Immature natural killer cell (primary cell): Measurements from ENCODE around the gene CREG1. TPM values are rescaled to one million over a fixed set of nuclear protein-coding genes. Genes with fewer than 3 reads are reported as not detected.

ENCODE experiments used
- DNase-seq, 3 donors: peaks; one replicate each; pipeline ENCODE4 v3.0.0; 2022; ENCODE audit warnings: mixed read lengths in 1 of 3
- H3K27ac Mint-ChIP-seq, 6 donors: one replicate each; pipeline ENCODE4 v1.8.0; 2020; ENCODE audit warnings: mixed read lengths in 6 of 6, mild to moderate bottlenecking in 5 of 6, inconsistent platforms in 4 of 6, moderate library complexity in 3 of 6
- H3K27me3 Mint-ChIP-seq, 3 donors: one replicate each; pipeline ENCODE4 v1.8.0; 2020 to 2021; ENCODE audit warnings: low read depth in 3 of 3, mild to moderate bottlenecking in 3 of 3, mixed read lengths in 3 of 3, moderate library complexity in 3 of 3, inconsistent platforms in 1 of 3
- H3K36me3 Mint-ChIP-seq, 3 donors: one replicate each; pipeline ENCODE4 v1.8.0; 2020; ENCODE audit warnings: mixed read lengths in 3 of 3, inconsistent platforms in 2 of 3, mild to moderate bottlenecking in 2 of 3
- H3K4me1 Mint-ChIP-seq, 2 donors: one replicate each; pipeline ENCODE4 v1.8.0; 2020; ENCODE audit warnings: inconsistent platforms in 2 of 2, mild to moderate bottlenecking in 2 of 2, mixed read lengths in 2 of 2, moderate library complexity in 1 of 2
- H3K4me3 Mint-ChIP-seq, 5 donors: one replicate each; pipeline ENCODE4 v1.8.0; 2020; ENCODE audit warnings: mild to moderate bottlenecking in 5 of 5, mixed read lengths in 5 of 5, inconsistent platforms in 3 of 5, moderate library complexity in 3 of 5
- H3K9me3 Mint-ChIP-seq, 6 donors: one replicate each; pipeline ENCODE4 v1.8.0; 2020; ENCODE audit warnings: mild to moderate bottlenecking in 6 of 6, mixed read lengths in 6 of 6, inconsistent platforms in 4 of 6, moderate library complexity in 3 of 6
- polyA plus RNA-seq, 3 donors: library from polyadenylated mRNA; unstranded; fragments of 300-500 nt; fragmentation: Illumina TruSeq; gene quantifications; one replicate each; pipeline ENCODE4 v1.2.3, GENCODE V29; 2021

CREG1 gene
- polyA plus RNA-seq, 3 donors from 2014 or later, result 12.4 to 18.0 (median 14.7) TPM

DNA sequence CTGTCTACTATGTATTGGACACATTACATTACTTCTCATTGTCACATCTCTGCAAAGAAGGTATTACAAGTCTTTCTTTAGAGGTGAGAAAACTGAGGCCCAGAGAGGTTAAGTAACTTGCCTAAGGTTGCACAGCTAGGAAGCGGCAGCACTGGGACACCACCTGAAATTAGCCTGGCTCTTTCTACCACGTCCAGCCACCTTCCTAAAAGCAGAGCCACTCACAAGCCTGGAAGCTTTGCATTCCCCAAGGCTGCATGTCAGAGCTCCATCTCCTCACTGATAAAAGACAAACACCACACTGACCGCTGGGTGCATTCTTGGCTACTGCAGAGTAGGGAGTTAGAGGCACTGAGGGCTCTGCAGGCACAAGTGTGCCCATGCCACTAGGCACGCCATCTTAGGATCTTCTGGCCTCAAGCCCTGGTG lies 37.7 kb downstream of the CREG1 start:
- H3K4me3 Mint-ChIP-seq, result peak overlapping the region; percentile 85 to 100 (median 100)
- H3K4me1 Mint-ChIP-seq, result peaks cover 78 to 89% of the 10 kb centered on the region in 2 donors
- peaks cover 36 to 67% (median 60%) of the 10 kb centered on the region in 3 donors for H3K27me3 Mint-ChIP-seq
- DNase-seq, result no peak
- peak overlapping the region; percentile 95 to 100 (median 100) for H3K27ac Mint-ChIP-seq
- peaks cover 0 to 2% (median 0%) of the 10 kb centered on the region in 6 donors for H3K9me3 Mint-ChIP-seq
- H3K36me3 Mint-ChIP-seq, result peaks cover 52 to 67% (median 64%) of the 10 kb centered on the region in 3 donors

DNA sequence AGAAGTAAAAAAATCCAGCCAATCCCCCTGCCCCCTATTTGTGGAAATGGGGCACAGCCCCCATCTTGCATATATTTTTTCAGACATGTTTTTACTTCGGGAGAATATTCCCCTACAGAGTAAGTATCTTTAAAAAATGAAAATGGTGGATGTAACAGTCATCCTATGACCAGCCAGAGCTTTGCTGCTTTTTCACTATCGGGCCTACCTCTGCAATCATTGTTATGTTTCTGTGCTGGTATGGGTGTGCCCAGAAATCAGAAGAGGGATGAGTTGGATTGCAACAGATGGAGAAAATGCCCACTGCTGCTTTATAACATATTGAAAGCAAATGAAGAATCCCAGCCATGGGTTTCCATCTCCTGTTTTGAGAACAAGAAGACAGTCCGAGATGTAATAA lies 38.1 kb downstream of the CREG1 start:
- H3K27ac Mint-ChIP-seq, result peak overlapping the region; percentile 95 to 100 (median 100)
- H3K27me3 Mint-ChIP-seq, result peaks cover 36 to 67% (median 62%) of the 10 kb centered on the region in 3 donors
- peaks cover 0 to 2% (median 0%) of the 10 kb centered on the region in 6 donors for H3K9me3 Mint-ChIP-seq
- H3K4me3 Mint-ChIP-seq, result peak overlapping the region; percentile 85 to 100 (median 100)
- peaks cover 79 to 89% of the 10 kb centered on the region in 2 donors for H3K4me1 Mint-ChIP-seq
- no peak for DNase-seq
- H3K36me3 Mint-ChIP-seq, result peaks cover 54 to 70% (median 68%) of the 10 kb centered on the region in 3 donors

DNA sequence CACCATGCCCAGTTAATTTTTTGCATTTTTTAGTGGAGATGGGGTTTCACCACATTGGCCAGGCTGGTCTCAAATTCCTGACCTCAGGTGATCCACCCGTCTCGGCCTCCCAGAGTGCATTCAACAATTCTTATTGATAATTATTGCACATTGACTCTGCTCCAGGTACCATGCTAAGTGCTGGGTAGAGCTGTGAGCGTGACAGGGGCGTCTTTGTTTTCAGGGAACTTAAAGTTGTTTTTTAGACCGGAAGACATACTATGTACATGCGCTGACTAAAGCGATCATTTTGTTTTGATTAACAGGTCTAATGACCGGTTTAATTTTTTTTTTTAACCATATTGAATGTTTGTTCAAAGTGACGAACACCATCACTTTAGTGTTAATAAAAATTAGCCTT lies 39.3 kb downstream of the CREG1 start:
- H3K36me3 Mint-ChIP-seq, result peaks cover 63 to 80% (median 74%) of the 10 kb centered on the region in 3 donors
- no peak for DNase-seq

DNA sequence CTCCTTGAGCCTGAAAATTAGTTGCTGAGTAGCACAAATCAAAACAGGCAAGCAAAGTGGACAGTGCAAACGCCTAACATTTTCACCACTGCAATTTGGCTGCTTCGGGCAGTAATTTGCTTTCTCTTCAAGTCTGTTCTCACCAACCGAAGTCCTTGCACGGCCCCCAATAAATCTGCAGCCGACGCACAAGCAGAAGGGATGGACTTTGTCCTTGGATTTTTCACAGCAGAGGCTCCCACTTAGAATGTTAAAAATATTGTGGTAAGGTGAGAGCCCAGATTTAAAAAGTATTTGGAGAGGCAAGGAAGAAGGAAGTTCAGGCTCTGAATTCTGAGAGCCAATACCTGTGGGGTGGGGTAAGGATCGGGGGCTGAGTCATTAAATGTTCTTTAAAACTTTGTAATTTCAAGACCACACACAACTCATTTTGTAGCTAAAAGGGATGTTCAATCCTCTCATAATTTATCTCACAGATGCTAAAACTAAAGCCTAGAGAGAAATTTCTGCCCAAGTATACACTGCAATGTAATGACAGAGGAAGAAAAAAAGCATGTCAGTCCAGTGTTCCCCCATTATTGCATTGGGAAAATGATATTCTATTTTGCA lies 41.4 kb downstream of the CREG1 start:
- Mint-ChIP-seq H3K27ac (peak overlapping the region; percentile 84 to 97 (median 95)), H3K4me3 (peak overlapping the region; percentile 85 to 100 (median 91)), H3K4me1 (peaks cover 93 to 98% of the 10 kb centered on the region in 2 donors), H3K36me3 (peaks cover 65 to 87% (median 76%) of the 10 kb centered on the region in 3 donors), H3K27me3 (peaks cover 28 to 69% (median 69%) of the 10 kb centered on the region in 3 donors), H3K9me3 (no peaks in the 10 kb centered on the region)
- DNase-seq, result peak in 1 of 3 donors; percentile 21

More for the DNA sequence above, 39.3 kb downstream of the CREG1 start:
- Mint-ChIP-seq H3K27me3 (peaks cover 40 to 75% (median 70%) of the 10 kb centered on the region in 3 donors), H3K27ac (peak overlapping the region; percentile 95 to 100 (median 100)), H3K9me3 (peaks cover 0 to 2% (median 0%) of the 10 kb centered on the region in 6 donors), H3K4me1 (peaks cover 82 to 89% of the 10 kb centered on the region in 2 donors), H3K4me3 (peak overlapping the region; percentile 85 to 100 (median 100))

DNA sequence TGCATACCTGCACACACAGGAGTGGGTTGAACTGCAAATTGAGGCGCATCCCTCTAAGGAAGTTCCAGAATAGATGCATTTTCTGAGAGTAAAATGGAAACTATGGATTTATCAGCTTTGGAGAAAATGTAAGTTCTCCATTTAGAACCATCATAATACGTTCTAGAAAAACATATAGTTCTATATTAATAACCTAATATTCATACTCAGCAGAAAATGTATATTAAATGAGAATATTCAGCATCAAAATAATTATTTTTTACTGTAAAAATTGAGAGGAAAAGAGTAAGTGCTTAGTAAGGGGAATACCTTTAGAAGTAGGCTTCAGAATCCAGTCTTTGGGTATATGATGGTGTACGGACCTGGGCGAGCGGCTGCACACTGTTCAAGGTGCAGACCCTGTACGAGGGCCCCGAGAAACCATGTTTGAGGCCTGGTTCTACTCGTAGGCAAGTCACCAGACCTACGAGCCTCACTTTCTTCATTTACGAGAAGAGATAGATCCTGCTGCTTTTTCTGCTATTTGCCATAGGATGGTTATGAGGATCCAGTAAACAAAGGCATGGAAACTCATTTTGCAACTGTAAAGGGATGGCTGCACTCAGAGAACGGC lies 42.1 kb downstream of the CREG1 start:
- Mint-ChIP-seq H3K9me3 (no peaks in the 10 kb centered on the region), H3K27me3 (peaks cover 23 to 64% (median 63%) of the 10 kb centered on the region in 3 donors), H3K4me3 (peak overlapping the region; percentile 85 to 100 (median 91)), H3K4me1 (peaks cover 96 to 100% of the 10 kb centered on the region in 2 donors), H3K27ac (peak overlapping the region; percentile 84 to 97 (median 96)), H3K36me3 (peaks cover 65 to 84% (median 69%) of the 10 kb centered on the region in 3 donors)
- no peak for DNase-seq

DNA sequence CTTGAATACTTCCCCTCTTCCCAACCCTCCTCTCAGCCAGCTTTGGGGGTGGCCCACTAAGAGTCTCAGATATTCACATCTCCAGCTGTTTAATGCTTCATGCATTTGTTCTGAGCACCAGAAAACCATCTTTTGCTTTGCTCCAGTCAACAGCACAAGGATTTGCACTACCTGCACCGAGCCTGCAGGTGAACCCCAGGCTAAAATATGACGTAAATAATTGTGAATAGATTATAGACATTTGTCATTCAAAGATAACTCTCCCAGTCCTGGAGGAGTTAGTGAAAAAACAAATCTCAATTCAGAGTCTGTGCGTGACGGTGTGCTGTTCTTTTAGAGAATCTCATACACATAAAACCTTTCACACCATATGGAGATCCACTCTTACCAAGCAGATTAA lies 42.7 kb downstream of the CREG1 start:
- peak overlapping the region; percentile 84 to 97 (median 96) for H3K27ac Mint-ChIP-seq
- H3K4me1 Mint-ChIP-seq, result peaks cover 97 to 100% of the 10 kb centered on the region in 2 donors
- no peaks in the 10 kb centered on the region for H3K9me3 Mint-ChIP-seq
- no peak for DNase-seq
- peak overlapping the region; percentile 85 to 100 (median 91) for H3K4me3 Mint-ChIP-seq
- H3K36me3 Mint-ChIP-seq, result peaks cover 60 to 82% (median 63%) of the 10 kb centered on the region in 3 donors
- peaks cover 21 to 65% (median 58%) of the 10 kb centered on the region in 3 donors for H3K27me3 Mint-ChIP-seq

DNA sequence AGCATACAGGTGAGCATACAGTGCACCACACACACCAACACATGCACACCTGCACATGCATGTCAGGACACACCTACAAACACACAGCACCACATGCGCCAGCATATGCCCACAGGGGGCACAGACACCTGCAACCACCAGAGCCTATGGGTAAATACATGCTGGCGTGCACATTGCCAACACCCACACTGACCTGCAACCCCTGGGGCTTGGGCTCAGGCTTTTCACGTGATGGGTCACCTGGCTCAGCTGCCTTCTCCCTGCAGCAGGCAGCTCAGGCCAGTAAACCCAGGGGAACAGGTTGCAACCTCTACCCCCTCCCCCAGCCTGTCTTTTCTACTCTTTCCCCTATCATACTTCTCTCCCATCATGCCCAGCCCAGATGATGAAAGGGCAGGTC lies 43.3 kb downstream of the CREG1 start:
- Mint-ChIP-seq H3K27ac (peak overlapping the region; percentile 84 to 97 (median 96)), H3K4me3 (peak overlapping the region; percentile 85 to 100 (median 91)), H3K27me3 (peaks cover 18 to 70% (median 55%) of the 10 kb centered on the region in 3 donors), H3K4me1 (peaks cover 97 to 100% of the 10 kb centered on the region in 2 donors), H3K9me3 (no peaks in the 10 kb centered on the region), H3K36me3 (peaks cover 54 to 80% (median 57%) of the 10 kb centered on the region in 3 donors)
- peak in 2 of 3 donors; percentile 22 to 28 for DNase-seq

DNA sequence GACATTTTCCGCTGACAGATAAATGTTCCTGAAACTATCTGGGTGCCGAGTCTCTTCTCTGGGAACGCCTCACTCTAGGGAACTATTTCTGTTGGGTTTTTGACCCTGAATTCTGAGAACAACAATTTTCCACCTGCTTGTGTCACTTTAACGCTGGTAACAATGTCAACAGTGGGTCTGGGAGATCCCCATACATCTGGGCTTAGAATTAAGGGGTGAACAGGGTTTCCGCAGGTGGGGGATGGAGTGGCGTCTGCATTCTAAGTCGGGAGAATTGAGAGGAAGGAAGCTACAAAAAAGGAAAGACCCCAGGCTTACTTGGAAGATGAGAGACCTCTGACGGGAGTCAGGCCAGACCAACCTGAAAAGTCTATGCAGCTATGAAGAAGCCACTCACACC lies 44.0 kb downstream of the CREG1 start:
- no peaks in the 10 kb centered on the region for H3K9me3 Mint-ChIP-seq
- H3K27ac Mint-ChIP-seq, result peak overlapping the region; percentile 84 to 97 (median 96)
- H3K27me3 Mint-ChIP-seq, result peaks cover 18 to 66% (median 52%) of the 10 kb centered on the region in 3 donors
- H3K4me1 Mint-ChIP-seq, result peaks cover 97 to 100% of the 10 kb centered on the region in 2 donors
- peaks cover 51 to 81% (median 58%) of the 10 kb centered on the region in 3 donors for H3K36me3 Mint-ChIP-seq
- H3K4me3 Mint-ChIP-seq, result peak overlapping the region; percentile 85 to 100 (median 91)
- peak in 2 of 3 donors; percentile 36 to 42 for DNase-seq

DNA sequence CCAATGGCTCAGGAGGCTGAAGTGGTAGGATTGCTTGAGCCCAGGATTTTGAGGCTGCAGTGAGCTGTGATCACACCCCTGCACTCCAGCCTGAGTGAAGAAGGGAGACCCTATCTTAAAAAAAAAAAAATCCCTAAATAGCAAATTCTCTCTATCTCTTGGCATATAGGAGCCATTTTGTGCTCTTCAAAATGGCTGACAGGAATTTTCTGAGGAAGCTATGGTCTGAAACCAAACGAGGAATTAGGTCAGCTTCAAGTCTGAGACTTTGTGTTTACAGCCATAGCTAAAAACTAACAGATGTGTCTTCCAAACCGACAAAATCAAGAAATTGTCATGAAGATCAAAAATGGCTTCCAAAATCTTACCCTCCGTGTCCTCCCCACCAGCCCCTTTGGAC lies 45.8 kb downstream of the CREG1 start:
- H3K27ac Mint-ChIP-seq, result peak overlapping the region; percentile 84 to 97 (median 96)

DNA sequence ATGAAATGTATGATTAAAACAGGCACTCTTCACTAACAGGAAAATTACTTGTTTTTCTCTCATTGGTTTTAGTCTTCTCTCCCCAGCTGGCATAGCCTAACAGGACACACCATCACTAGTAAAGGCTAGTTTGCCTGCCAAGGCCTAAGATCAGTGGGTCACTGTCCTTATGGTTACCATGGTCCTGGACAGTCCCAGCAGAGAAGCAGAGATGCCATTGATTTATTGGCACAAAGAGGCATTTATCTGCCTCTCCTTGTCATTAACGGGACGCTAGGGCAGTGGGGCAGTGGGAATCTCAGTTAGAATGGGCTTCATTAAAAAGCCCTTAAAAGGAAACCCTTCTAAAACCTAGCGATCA lies 49.1 kb downstream of the CREG1 start:
- peaks cover 49 to 79% (median 53%) of the 10 kb centered on the region in 3 donors for H3K36me3 Mint-ChIP-seq
- H3K4me3 Mint-ChIP-seq, result peak overlapping the region; percentile 55 to 91 (median 85)
- H3K27ac Mint-ChIP-seq, result peak overlapping the region; percentile 95 to 100 (median 98)
- H3K9me3 Mint-ChIP-seq, result no peaks in the 10 kb centered on the region
- peaks cover 7 to 66% (median 57%) of the 10 kb centered on the region in 3 donors for H3K27me3 Mint-ChIP-seq
- DNase-seq, result no peak
- H3K4me1 Mint-ChIP-seq, result peaks cover 100% of the 10 kb centered on the region in 2 donors

More for the DNA sequence above, 45.8 kb downstream of the CREG1 start:
- Mint-ChIP-seq H3K4me1 (peaks cover 100% of the 10 kb centered on the region in 2 donors), H3K27me3 (peaks cover 15 to 72% (median 56%) of the 10 kb centered on the region in 3 donors), H3K36me3 (peaks cover 50 to 89% (median 58%) of the 10 kb centered on the region in 3 donors), H3K9me3 (no peaks in the 10 kb centered on the region), H3K4me3 (peak overlapping the region; percentile 85 to 100 (median 91))
- DNase-seq, result peak in 2 of 3 donors; percentile 1 to 14

DNA sequence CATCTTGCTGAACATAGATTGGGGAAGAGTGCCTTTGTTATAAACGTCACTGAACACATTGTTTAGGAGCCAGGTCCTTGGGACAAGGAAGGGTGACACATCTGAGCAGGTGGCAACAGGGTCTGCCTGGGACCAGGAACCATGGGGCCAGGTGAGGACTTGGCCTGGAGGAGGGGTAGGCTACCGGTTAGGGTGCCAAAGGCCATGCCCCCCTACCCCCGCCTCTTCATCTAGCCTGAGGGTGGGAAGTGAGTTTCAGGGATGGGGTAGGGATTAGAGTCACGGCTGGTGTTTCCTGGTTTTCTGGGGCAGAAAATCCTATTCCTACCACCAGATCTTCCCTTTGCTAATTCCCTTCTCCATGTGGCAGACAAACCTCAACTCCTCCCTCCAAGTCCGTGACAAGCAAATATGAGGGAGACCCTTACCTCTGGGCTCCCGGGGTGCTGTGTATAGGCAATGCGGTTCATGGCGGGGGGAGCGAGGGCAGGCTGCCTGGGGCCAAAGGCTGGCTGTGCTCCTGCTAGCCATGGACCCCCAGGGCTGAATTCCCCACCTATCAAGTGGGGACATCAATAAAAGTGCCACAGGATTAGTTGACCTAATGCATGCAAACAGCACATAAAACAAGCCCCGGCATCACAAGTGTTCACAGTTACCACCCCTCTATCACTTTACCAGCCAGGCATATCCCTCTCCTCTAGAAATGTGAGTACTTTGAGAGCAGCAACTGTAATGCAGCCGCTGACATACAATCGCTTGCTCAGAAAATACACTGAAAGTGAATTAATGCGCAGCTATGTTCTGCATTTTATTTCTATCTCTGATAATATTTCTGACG lies 49.7 kb downstream of the CREG1 start:
- Mint-ChIP-seq H3K4me1 (peaks cover 100% of the 10 kb centered on the region in 2 donors), H3K27ac (peak overlapping the region; percentile 95 to 100 (median 98)), H3K36me3 (peaks cover 46 to 73% (median 54%) of the 10 kb centered on the region in 3 donors), H3K4me3 (peak overlapping the region; percentile 55 to 91 (median 85)), H3K9me3 (no peaks in the 10 kb centered on the region), H3K27me3 (peaks cover 4 to 64% (median 57%) of the 10 kb centered on the region in 3 donors)
- DNase-seq, result peak in 2 of 3 donors; percentile 6 to 22

DNA sequence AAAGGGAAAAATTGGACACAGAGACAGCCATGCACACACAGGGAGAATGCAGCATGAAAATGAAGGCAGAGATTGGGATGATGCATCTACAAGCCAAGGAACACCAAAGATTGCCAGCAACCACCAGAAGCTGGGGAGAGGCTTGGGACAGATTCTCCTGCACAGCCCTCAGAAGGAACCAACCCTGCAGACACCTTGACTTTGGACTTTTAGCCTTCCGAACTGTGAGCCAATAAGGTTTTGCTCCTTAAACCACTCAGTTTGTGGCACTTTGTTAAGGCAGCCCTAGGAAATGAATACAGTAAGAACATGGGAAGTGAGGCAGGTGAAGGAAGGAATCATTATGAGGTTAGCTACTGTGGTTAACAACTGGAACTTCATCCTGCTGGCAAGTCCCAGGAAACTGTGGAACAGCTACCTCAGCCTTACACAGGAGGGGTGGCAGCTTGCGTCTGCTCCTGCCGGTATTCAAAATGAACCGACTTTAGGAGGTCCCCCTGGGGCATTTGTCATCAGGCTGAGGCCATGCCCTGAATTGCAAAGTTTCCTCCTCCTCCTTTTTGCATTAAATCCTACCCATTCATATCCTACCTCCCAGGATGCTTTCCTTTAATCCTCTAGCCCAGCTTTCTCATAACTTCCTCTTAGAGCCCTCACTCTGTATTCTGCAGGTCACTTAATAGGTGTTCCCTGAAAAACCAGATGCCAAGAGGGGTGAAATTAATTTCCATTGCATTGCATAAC lies 50.7 kb downstream of the CREG1 start:
- Mint-ChIP-seq H3K9me3 (no peaks in the 10 kb centered on the region), H3K27ac (peak overlapping the region; percentile 95 to 100 (median 98)), H3K4me3 (peak overlapping the region; percentile 55 to 91 (median 85)), H3K27me3 (peaks cover 4 to 64% (median 55%) of the 10 kb centered on the region in 3 donors), H3K4me1 (peaks cover 100% of the 10 kb centered on the region in 2 donors), H3K36me3 (peaks cover 46 to 68% (median 55%) of the 10 kb centered on the region in 3 donors)
- peak in 2 of 3 donors; percentile 3 to 4 for DNase-seq
